Measurements from ENCODE around the gene PDGFRB.

The PDGFRB gene

GRCh38 chr5:150103678-150104549 is 51.7 kb downstream of the PDGFRB start:
- Histone ChIP-seq H3K4me1 (ENCODE audit: control insufficient read depth, insufficient read depth, low read length) (no peaks in the 10 kb centered on the region), H3K27ac (ENCODE audit: extremely low read depth, low read depth, low read length) (no peak overlapping the region), H3K9me3 (ENCODE audit: control insufficient read depth, insufficient read depth, low read depth, low read length) (no peaks in the 10 kb centered on the region), H3K36me3 (ENCODE audit: control insufficient read depth in 2 of 2, insufficient read depth in 1 of 2, low read length in 2 of 2) (no peaks in the 10 kb centered on the region), H3K4me3 (ENCODE audit: low read depth, low read length) (no peak overlapping the region)
- TF ChIP-seq ZNF473 (tag by site-specific recombination; IDR thresholded peaks at IDR 0.05): no peak
- TF ChIP-seq ELK4 (IDR thresholded peaks at IDR 0.05; ENCODE audit: borderline replicate concordance, low read depth, low read length): no peak
- TF ChIP-seq SCRT2 (tag by site-specific recombination; IDR thresholded peaks at IDR 0.05): no peak
- POLR2A ChIA-PET: no interaction called here
- CTCF ChIA-PET: no interaction called here

GRCh38 chr5:150101023-150101422 is 54.6 kb downstream of the PDGFRB start:
- H3K9me3 ChIP-seq (ENCODE audit: control insufficient read depth, insufficient read depth, low read depth, low read length): no peaks in the 10 kb centered on the region
- no peaks in the 10 kb centered on the region for H3K4me1 ChIP-seq (ENCODE audit: control insufficient read depth, insufficient read depth, low read length)
- no peaks in the 10 kb centered on the region for H3K36me3 ChIP-seq (ENCODE audit: control insufficient read depth in 2 of 2, insufficient read depth in 1 of 2, low read length in 2 of 2)
- POLR2A ChIA-PET: no interaction called here
- no peak overlapping the region for H3K4me3 ChIP-seq (ENCODE audit: low read depth, low read length)
- no peak overlapping the region for H3K27ac ChIP-seq (ENCODE audit: extremely low read depth, low read depth, low read length)
- CTCF ChIA-PET: interaction anchor here (0.7 to 1.1 kb wide), 3 partner anchors 28 to 59 kb away, joined by 3 to 9 read pairs (median 4); no protein-coding TSS in a partner anchor
- TF ChIP-seq HOXA7 (CRISPR knock-in tag; IDR thresholded peaks at IDR 0.05; ENCODE audit: borderline replicate concordance): no peak
- TF ChIP-seq ZNF555 (tag by site-specific recombination; conservative IDR thresholded peaks at IDR 0.05): no peak
- no peak for TF ChIP-seq ZNF621 (tag by site-specific recombination; IDR thresholded peaks at IDR 0.05)
- no peak for TF ChIP-seq ZFP41 (tag by site-specific recombination; IDR thresholded peaks at IDR 0.05; ENCODE audit: borderline replicate concordance)
- TF ChIP-seq ZFHX2 (tag by site-specific recombination; conservative IDR thresholded peaks at IDR 0.05): no peak
- no peak for TF ChIP-seq ZNF521 (tag by site-specific recombination; IDR thresholded peaks at IDR 0.05)
- no peak for TF ChIP-seq HOXC10 (CRISPR knock-in tag; IDR thresholded peaks at IDR 0.05)
- TF ChIP-seq ZNF350 (tag by site-specific recombination; IDR thresholded peaks at IDR 0.05): no peak
- TF ChIP-seq ZNF404 (tag by site-specific recombination; IDR thresholded peaks at IDR 0.05): no peak
- TF ChIP-seq ZNF394 (tag by site-specific recombination; IDR thresholded peaks at IDR 0.05; ENCODE audit: borderline replicate concordance): no peak
- no peak for TF ChIP-seq SALL2 (tag by site-specific recombination; IDR thresholded peaks at IDR 0.05; ENCODE audit: borderline replicate concordance)
- no peak for TF ChIP-seq ZNF184 (tag by site-specific recombination; IDR thresholded peaks at IDR 0.05)
- no peak for TF ChIP-seq ZNF169 (tag by site-specific recombination; IDR thresholded peaks at IDR 0.05)
- no peak for TF ChIP-seq OVOL3 (tag by site-specific recombination; IDR thresholded peaks at IDR 0.05)
- TF ChIP-seq BCL11A (tag by site-specific recombination; IDR thresholded peaks at IDR 0.05; ENCODE audit: low read depth): no peak

GRCh38 chr5:150097152-150097551 is 58.5 kb downstream of the PDGFRB start:
- Histone ChIP-seq H3K4me1 (ENCODE audit: control insufficient read depth, insufficient read depth, low read length) (no peaks in the 10 kb centered on the region), H3K36me3 (ENCODE audit: control insufficient read depth in 2 of 2, insufficient read depth in 1 of 2, low read length in 2 of 2) (no peaks in the 10 kb centered on the region), H3K9me3 (ENCODE audit: control insufficient read depth, insufficient read depth, low read depth, low read length) (no peaks in the 10 kb centered on the region), H3K4me3 (ENCODE audit: low read depth, low read length) (no peak overlapping the region), H3K27ac (ENCODE audit: extremely low read depth, low read depth, low read length) (no peak overlapping the region)
- ChIA-PET CTCF (no interaction called here), POLR2A (no interaction called here)
- no peak for TF ChIP-seq ZNF423 (tag by site-specific recombination; IDR thresholded peaks at IDR 0.05)
- no peak for TF ChIP-seq BCL11B (tag by site-specific recombination; IDR thresholded peaks at IDR 0.05; ENCODE audit: low read depth)
- TF ChIP-seq ZNF548 (tag by site-specific recombination; IDR thresholded peaks at IDR 0.05): no peak
- no peak for TF ChIP-seq PBX3 (CRISPR knock-in tag; IDR thresholded peaks at IDR 0.05)
- TF ChIP-seq ZNF366 (tag by site-specific recombination; conservative IDR thresholded peaks at IDR 0.05): peak; percentile 89
- TF ChIP-seq ZNF280D (tag by site-specific recombination; IDR thresholded peaks at IDR 0.05): no peak
- no peak for TF ChIP-seq ZNF19 (tag by site-specific recombination; IDR thresholded peaks at IDR 0.05; ENCODE audit: low read depth)

All from HEK293 (cell line).